HG02840 (cell line): ENCODE results near the gene RICTOR.

ENCODE experiments used
- ATAC-seq: cut with Tn5 transposase; IDR thresholded peaks from one replicate; pipeline ENCODE4 v1.9.1; 2021; ENCODE audit warnings: mild to moderate bottlenecking, moderate library complexity, moderate number of reproducible peaks; ENCODE audit not compliant: unreplicated experiment, low FRiP score

RICTOR gene

GRCh38 chr5:38948501-38948900, 125.7 kb downstream of the RICTOR start:
- no peak for ATAC-seq

GRCh38 chr5:38944282-38944681, 129.9 kb downstream of the RICTOR start:
- no peak for ATAC-seq

GRCh38 chr5:38941912-38942311, 132.3 kb downstream of the RICTOR start:
- ATAC-seq: no peak

DNA sequence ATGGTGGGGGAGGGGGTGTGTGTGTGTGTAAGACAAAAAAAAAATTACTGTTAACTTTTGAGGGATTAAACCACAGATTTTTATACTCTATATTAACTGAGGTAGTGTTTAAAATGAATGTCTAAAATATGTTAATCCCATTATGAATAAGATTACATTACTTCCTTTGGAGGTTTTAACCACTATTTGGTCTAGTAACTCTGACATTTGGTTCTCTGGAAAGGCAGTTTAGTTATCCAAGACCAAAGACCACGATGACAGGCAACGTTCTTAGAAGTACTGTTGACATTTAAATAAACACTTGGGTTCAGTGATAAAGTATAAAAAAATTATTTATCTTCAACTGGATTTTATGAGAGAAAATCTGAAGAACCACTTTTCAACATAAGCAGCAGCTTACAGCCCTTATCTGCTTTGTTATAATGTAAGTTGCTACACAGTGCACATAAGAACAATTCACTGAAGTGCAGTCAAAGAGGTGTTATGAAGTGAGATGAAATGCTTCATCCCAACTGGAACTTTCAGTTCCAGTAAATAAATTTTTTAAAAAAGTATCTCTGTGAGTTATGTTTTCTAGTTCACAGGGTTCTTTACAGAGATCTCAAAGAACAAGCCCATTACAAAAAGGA, 133.9 kb downstream of the RICTOR start:
- ATAC-seq: no peak

DNA sequence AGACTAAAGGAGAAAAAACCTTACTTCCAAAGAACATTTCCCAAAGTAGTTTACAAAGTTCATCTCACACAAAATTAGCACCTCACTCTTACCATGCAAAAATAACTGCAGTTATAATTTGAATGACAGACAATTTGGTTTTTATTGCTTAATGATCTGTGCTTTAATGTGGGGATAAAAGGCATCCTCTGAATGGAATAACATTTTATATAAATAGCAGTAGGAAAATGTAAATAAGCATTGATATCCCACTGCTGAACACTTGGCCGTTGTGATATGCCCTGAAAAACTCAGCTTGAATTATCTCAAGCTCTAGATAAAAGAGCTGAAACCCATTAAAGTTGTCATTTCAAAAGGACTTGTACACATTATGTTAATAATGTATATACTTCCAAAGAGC, 135.2 kb downstream of the RICTOR start:
- ATAC-seq: no peak

DNA sequence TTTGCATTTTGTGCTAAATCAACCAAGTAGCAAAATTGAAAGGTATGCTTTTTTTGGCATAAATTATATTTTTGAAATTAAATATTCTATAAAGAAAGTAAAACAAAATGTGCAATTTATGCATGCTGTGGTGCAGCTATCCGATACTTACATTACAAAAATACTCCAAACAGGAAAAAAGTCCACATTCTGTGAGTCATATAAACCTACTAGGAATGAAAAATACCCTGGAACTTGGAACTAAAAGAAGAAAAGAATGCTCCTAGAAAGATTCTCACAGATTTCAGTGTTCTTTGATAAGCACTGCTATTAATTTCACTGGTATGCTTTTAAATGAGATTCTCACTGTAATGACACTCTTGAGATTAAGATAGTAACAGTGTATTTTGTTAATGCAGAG, 135.8 kb downstream of the RICTOR start:
- ATAC-seq: no peak

DNA sequence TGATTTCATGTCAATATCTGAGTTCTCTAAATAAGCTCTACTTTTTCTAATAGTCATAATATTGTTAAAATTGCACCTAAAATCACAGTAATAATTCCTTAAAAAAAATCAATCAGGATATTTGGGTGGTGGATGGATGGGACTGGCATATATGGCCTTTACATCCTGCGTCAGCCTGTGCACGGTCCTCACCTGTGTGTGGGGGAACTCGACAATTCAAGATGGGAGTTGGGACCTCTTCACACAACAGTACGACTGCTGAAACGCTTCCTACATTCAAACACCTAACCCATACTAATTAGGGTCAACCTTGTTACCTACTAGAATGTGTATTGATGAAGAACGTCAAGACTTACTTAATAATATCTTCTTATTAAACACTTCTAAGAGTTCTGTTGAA, 137.9 kb downstream of the RICTOR start:
- ATAC-seq: no peak

- no peak for ATAC-seq
Observed at GRCh38 chr5:38935437-38935836, 138.8 kb downstream of the RICTOR start.

- ATAC-seq: no peak
Observed at GRCh38 chr5:38932854-38933408, 141.3 kb downstream of the RICTOR start.

DNA sequence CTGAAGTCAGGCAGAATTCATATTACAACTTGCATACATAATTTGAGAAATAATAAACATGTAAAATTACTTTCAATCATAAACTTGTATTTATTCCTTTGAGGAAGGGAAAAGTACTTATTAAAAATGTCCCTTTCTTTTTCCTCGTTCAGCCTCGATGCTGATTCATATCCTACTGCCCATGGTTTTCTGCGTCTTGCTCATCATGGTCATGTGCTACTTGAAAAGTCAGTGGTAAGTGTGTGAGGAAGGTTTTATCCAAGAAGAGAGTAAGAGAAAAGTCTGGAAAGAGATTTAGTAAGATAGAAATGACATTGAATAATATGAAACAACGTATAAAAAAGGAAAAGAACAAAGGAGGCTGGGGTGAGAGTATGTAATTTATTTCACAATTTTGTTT, 142.5 kb downstream of the RICTOR start:
- ATAC-seq: no peak

GRCh38 chr5:38929838-38930237, 144.4 kb downstream of the RICTOR start:
- no peak for ATAC-seq

- no peak for ATAC-seq
Observed at GRCh38 chr5:38927470-38927869, 146.7 kb downstream of the RICTOR start.

- no peak for ATAC-seq
Observed at GRCh38 chr5:38926121-38926520, 148.1 kb downstream of the RICTOR start.

GRCh38 chr5:38925154-38925925, 148.9 kb downstream of the RICTOR start:
- ATAC-seq: no peak

DNA sequence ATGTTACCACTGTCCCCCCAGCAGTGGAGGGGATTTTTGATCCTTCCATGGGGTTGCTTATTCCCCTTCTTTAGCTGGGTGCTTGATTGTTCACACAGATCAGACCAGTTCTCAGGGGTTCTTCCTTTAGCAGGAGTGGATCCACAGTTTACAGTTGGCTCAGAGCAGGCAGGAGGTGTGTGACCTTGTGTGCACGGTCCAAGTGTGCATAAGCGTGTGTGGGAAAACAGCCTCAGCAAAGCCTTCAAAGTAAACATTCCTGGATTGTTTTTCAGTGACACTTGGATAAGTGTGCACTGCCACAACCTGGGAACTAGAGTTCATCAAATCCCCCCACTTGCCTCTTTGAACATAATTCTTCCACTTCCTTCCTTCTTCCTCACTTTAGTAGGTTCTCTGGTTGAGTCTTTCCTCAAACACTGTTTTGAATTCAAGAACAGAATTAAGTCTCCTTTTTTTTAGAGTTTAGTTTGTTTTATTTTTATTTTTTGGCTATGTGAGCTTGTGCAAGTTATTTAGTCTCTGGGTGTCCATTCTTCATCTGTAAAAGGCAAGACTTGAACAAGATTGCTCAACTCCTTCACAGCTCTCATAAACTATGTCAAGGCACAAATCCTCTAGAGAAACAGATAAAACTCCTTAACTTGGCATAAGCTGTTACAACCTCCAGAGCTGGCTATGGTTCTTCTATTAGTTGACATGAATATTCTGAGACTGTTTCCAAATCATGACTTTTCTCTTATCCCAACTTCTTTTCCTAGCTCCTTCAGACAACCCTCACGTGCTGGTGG, 150.3 kb downstream of the RICTOR start:
- ATAC-seq: no peak

DNA sequence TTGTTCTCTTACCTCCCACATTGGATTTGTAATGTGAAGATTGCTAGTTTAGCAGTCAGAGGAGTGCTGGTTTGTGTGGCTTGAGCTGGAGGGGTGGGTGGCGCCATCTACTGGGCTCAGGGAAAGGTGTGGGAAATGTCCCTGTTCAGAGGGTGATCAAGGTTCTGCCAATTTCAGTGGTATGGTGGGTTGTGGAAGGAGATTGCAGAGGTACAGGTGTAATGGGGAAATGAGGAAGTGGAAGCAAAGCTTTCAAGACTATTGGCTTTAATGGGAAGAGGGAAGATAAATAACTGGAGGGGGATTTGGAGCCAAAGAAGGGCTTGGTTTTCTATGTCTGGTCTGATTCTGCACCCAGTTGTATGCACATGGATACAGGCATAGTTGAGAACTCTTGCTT, 152.0 kb downstream of the RICTOR start:
- no peak for ATAC-seq

DNA sequence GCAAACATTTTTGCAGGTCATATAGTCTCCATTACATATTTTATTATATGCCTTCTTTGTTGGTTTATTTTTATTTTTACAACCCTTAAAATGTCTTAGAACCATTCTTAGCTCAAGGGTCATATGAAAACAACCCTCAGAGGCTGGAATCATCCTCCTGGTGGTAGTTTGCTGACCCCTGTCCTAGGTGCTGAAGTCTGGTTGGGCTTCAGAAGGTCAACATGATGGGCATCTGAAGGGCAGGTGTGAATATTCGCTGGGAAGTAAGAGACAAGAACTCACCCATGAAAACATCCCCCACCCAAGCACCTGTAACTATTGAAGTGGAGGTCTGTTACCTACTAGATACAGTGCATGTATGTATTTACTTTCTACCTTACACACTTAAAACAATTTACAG, 153.0 kb downstream of the RICTOR start:
- ATAC-seq: no peak

DNA sequence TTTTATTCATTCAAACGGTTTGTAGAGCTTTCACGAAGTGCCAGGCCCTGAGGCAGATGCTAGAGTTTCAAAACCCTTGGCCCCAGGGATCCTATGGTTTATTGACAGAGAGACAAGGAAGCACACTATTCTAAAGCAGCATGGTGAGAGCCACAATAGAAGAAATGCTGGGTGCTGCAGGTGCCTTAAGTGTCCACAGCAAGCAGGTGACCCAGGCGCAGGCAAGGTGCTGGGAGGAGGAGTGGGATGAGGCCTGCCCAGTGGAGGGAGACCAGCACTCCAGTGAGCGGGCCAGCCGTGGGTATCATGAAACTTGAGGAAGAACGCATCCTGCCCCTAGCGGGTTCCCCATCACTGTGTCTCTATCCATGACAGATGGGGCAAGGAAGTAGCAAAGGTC, 157.4 kb downstream of the RICTOR start:
- ATAC-seq: no peak

DNA sequence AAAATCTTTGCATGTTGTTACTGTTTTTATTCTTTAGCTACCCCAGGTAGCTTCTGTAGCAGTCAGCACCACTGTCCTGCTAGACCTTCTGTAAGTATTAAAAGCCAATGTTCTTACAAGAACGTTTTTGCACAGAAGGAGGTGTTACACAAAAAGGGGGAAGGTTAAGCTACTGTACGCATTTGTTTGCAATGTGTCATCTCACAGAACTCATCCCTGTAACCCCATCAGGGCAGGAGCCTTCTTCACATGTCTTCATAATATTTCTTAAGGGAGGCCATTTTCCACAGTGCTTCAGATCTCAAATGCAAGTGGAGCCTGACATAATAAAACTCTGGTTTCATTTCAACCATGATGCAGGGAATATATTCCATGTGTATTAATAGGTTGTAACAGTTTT, 160.5 kb downstream of the RICTOR start:
- ATAC-seq: no peak

DNA sequence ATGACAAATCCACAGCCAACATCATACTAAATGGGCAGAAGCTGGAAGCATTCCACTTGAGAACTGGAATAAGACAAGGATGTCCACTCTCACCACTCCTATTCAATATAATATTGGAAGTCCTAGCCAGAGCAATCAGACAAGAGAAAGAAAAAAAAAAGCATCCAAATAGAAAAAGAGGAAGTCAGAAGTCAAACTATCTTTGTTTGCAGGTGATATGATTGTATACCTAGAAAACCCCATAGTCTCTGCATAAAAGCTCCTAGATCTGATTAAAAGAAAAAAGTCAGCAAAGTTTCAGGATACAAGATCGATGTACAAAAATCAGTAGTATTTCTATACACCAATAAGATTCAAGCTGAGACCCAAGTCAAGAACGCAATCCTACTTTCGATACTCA, 162.3 kb downstream of the RICTOR start:
- ATAC-seq: no peak

- no peak for ATAC-seq
Observed at GRCh38 chr5:38906503-38906902, 167.7 kb downstream of the RICTOR start.
